Middle frontal gyrus (tissue), 1 donor: ENCODE data around the gene LECT2.

Experiments
- DNase-seq: peaks from one replicate; pipeline ENCODE4 v3.0.0-alpha.2; 2015; ENCODE audit warnings: low spot score; ENCODE audit errors: extremely low spot score

The LECT2 gene

GRCh38 chr5:135937245-135937911 is 17.4 kb downstream of the LECT2 start:
- no peak for DNase-seq

DNA sequence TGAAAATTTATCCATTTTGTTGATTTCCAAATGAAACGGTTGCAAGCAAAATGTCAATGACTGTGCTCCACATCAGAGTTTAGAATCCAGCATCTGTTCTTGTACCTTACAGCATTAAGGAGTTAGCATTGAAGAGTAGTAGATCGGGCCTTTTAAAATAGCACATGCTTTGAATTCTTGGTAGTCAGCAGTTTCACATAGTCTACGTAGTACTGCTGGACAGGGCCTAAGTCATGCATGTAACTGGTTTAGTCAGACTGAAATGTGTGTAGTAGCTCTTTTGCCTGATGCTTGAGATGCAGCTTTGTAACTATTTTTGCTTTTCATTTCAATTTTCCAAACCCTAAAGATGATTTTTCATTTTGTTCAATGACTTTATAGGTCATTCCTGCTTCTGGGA is 19.8 kb downstream of the LECT2 start:
- no peak for DNase-seq

GRCh38 chr5:135930949-135931295 is 23.9 kb downstream of the LECT2 start:
- no peak for DNase-seq

DNA sequence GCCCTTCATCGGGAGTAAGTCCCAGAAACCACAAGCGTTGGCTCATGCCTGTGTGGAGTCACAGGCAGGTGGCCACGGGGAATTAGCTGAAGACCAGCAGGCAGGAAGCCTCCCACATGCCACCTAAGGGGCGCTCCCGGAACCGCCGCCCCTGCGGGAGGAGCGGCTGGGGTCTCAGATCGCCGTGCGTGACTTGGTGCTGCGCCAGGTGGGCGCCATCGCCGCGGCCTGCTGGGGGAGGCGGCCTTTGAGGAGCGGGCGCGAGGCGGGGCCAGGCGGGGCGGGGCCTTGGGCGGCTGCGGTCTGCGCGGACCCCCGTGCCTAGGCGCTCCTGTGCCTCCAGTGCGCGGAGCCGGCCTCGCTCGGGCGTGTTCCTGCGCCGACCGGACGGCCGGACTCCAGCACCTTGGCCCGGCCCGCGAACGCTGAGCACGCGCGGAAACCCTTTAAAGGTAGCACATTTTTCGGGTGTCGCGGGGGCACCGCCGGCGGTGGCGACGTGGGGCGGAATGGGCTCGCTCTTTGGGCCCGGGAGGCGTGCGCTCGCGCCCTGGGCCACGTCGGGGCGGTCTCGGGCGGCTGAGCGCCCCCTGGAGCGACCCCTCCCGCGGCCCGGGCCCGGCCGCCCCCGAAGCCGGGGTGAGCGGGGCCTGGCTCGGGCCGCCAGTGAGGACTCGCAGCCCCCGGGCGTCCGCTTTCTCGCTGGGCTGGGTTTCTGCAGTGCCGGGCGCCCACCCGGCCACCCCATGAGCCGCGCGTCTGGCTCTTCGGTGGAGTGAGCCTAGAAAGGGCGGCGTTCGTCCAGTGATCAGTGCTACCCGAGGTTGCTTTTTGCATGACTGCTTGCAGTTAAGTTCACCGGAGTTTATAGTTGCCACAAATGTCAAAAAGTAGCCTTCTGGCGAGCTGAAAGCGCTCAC is 24.5 kb downstream of the LECT2 start:
- DNase-seq: no peak

GRCh38 chr5:135921388-135921787 is 33.4 kb downstream of the LECT2 start:
- no peak for DNase-seq

DNA sequence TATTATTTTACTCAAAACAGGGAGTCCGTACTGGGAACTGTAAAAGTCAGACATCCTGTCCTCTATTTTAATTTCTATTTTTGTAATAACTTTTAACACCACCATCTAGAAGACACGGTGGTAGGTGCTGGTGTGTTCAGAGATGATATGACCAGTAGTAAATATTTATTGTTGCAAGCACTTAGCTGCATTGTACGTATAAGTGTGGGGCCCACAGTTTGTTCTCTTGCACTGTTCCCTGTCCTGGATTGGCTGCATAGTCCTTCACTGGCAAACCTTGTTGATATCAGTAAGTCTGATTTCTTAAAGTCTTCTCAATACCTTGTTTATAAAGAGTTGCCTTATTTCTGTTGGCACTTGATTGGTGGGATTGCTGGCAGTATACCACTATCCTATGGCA is 34.6 kb downstream of the LECT2 start:
- no peak for DNase-seq

DNA sequence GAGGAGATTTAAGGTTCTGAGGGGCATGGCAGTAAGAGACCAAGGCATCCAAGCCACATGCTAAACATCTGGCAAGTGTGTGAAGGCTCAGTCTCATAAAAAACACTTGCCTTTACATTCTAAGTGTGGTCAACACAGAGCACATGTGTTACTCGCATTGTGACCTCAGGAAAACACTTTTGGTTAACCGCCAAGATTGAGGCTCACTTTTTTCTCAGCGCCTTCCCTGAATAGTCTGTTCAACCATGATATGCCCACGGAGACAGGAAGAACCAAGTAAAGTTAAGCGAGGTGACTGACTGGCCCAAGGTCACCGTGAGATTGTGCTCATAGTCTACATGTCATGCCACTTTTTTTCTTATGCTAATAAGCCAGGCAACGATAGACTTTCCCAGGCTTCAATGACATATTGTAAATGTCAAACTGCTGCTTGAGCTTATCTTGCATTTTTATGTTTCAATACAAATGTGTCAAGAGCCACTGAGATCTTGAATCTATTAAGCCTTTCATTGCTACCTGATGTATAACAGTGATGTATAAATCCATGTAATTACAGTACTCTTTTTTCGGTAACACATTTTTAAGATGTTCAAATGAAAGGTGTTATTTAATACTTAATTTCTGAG is 38.0 kb downstream of the LECT2 start:
- DNase-seq: no peak

DNA sequence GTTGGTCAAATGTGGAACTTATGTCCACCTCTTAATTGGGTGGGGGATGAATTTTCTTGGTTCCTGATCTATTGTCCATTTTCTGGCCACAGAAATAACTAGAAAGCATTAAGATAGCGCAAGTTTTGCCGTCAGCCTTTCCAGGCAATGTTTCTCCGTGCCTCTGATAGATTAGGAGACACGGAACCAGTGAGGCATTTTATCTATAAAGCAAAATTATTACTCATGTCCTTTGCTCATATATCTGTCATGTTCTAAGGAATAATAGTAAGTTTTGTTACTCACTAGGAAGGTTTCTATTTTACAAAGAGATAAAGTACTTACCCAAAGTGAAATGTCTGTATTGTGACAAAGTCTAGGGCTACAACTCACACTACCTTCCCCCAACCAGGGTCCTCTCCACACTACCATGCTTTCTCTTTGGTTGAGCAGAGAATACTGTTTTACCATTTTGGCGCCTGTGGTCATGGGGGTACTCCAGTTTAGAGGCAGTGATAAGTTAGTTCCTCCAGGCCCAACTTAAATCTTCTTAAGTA is 39.2 kb downstream of the LECT2 start:
- no peak for DNase-seq

GRCh38 chr5:135913713-135914626 is 40.8 kb downstream of the LECT2 start:
- DNase-seq: no peak

GRCh38 chr5:135905144-135905543 is 49.6 kb downstream of the LECT2 start:
- DNase-seq: no peak

DNA sequence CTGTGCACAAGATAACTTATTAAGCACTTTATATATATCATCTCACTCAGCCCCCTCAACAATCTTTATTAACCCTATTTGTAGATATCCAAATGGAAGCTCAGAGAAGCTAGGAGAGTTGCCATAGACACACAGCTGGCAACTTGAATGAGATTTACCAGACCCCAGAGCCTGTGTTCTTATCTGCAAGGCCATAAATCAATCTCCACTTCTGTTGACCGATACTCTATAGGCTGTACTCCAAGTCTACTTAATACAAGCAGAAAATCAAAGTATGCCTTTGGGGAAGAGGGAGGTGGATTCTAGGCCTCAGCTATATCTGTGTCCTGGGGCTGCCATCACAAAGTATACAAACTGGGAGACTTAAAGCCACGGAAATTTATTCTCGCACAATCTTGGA is 53.1 kb downstream of the LECT2 start:
- DNase-seq: no peak

DNA sequence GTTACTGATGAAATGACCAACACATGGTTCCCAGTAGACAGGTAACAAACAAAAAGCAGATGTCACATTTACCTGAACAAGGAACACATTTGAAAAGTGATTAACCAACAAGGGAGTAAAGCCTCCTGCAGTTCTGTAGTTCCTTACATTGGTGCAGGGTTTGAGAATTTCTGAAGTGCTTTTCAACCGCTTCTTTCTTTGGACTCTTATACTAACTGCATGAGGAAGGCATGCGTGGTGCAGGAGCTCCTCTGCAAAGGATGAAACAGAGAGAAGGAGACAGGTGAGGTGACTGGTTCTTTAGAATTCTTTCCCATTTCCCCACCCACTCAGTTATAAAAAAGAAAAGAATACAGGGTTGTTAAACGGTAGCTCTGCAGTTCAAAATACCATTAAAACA is 54.5 kb downstream of the LECT2 start:
- DNase-seq: no peak

GRCh38 chr5:135898651-135899050 is 56.1 kb downstream of the LECT2 start:
- DNase-seq: no peak
